ENCODE data around the gene LEAP2.

LEAP2 gene

DNA sequence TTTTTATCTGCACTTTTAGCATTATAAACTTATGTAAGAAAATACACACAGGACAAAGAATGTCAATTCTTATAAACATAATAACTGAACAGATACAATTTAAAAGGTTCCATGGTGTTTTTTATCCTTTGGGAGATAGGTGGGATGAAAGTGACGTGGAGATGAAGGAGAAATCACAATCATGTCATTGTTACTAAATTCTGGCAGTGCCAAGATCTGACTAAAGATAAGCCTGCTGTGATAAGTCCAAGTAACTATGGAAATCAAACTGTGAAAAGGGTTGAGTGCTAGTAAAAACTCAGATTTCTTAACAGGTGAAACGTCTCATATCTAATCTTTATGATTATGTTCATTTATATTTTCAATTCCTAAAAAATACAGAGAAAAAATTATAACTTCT lies 11.1 kb downstream of the LEAP2 start:
- Histone ChIP-seq H3K27me3 (ENCODE audit: control insufficient read depth in 3 of 3, insufficient read depth in 3 of 3, low read depth in 1 of 3, low read length in 3 of 3) (no peaks in the 10 kb centered on the region), H3K4me1 (ENCODE audit: control insufficient read depth in 2 of 2, insufficient read depth in 1 of 2, low read depth in 1 of 2, low read length in 2 of 2) (no peaks in the 10 kb centered on the region), H3K9ac (ENCODE audit: low read depth, low read length, poor library complexity) (no peak overlapping the region), H3K9me3 (replicated peaks in 1 of 2; ENCODE audit: control insufficient read depth in 2 of 2, insufficient read depth in 1 of 2, low read depth in 1 of 2, low read length in 2 of 2) (no peaks in the 10 kb centered on the region), H3K79me1 (ENCODE audit: low read depth, low read length) (no peaks in the 10 kb centered on the region), H3K23ac (ENCODE audit: low read depth, low read length, poor library complexity) (no peak overlapping the region), H3K36me3 (replicated peaks in 1 of 2; ENCODE audit: control insufficient read depth in 2 of 2, insufficient read depth in 2 of 2, low read length in 2 of 2) (peaks cover 18 to 96% of the 10 kb centered on the region in 2 donors), H3K14ac (ENCODE audit: low read length) (no peak overlapping the region), H4K91ac (ENCODE audit: low read depth, low read length, poor library complexity) (no peak overlapping the region), H2BK15ac (ENCODE audit: low read length) (no peak overlapping the region), H4K8ac (ENCODE audit: low read depth, low read length) (no peak overlapping the region), H3K4me2 (ENCODE audit: insufficient read depth, low read length, poor library complexity, severe bottlenecking) (no peak overlapping the region), H3K27ac (replicated peaks; ENCODE audit: low read length) (no peak overlapping the region), H3K4ac (ENCODE audit: low read length) (no peak overlapping the region), H2AK5ac (ENCODE audit: low read depth, low read length) (no peak overlapping the region), H3K4me3 (ENCODE audit: low read length in 2 of 2) (no peak overlapping the region), H2AFZ (ENCODE audit: low read length) (no peak overlapping the region), H2BK5ac (ENCODE audit: low read length) (no peak overlapping the region), H2BK120ac (ENCODE audit: low read depth, low read length) (no peak overlapping the region), H3K18ac (ENCODE audit: low read length) (no peak overlapping the region), H2BK12ac (ENCODE audit: low read length) (no peak overlapping the region)
- no CpG with 5 or more reads among the region's 2 CpGs for WGBS, 2 donors (ENCODE audit: extremely low coverage in 2 of 2, insufficient read length in 2 of 2, insufficient replicate concordance in 1 of 2)
- DNase-seq (ENCODE audit: low spot score), result no peak

DNA sequence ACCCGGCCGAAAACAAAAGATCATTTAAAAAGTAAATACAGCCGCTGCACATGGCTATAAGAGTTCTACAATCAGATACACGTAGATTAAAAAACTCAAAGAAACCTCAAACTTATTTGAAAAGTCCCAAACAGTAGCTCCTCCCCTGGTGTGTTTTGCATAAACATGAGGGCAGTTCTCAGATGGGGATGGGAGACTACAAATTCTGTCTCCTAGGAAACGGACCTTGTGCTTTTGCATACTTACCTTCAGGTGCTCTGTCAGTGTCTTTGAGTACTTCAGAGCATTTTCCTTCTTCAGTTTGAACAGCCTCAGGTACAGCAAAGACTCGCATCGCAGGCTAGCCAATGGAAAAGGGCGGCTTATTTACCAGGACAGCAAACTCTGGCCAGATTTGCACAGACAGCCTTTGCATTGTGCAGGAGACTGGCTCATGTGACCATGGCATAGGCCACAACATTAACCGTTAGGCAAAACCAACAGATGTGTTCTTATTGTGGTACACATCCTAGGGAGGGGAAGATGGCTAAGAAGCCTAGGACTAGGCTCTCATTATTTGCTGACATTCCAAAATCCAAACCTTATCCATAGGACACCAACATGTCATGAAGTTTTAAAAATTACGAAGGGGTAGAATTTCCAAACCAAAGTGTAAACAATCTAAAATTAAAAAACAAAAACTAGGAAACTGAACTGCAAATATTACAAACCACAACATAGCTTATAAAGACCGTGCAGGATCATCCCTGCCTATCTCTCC lies 12.8 kb downstream of the LEAP2 start:
- Histone ChIP-seq H2BK12ac (ENCODE audit: low read length) (no peak overlapping the region), H3K4me3 (ENCODE audit: low read length in 2 of 2) (no peak overlapping the region), H3K14ac (ENCODE audit: low read length) (no peak overlapping the region), H2AK5ac (ENCODE audit: low read depth, low read length) (no peak overlapping the region), H2AFZ (ENCODE audit: low read length) (no peak overlapping the region), H3K9me3 (replicated peaks in 1 of 2; ENCODE audit: control insufficient read depth in 2 of 2, insufficient read depth in 1 of 2, low read depth in 1 of 2, low read length in 2 of 2) (no peaks in the 10 kb centered on the region), H4K91ac (ENCODE audit: low read depth, low read length, poor library complexity) (no peak overlapping the region), H2BK15ac (ENCODE audit: low read length) (no peak overlapping the region), H3K4me2 (ENCODE audit: insufficient read depth, low read length, poor library complexity, severe bottlenecking) (no peak overlapping the region), H2BK5ac (ENCODE audit: low read length) (no peak overlapping the region), H2BK120ac (ENCODE audit: low read depth, low read length) (no peak overlapping the region), H3K4me1 (ENCODE audit: control insufficient read depth in 2 of 2, insufficient read depth in 1 of 2, low read depth in 1 of 2, low read length in 2 of 2) (no peaks in the 10 kb centered on the region), H3K27ac (replicated peaks; ENCODE audit: low read length) (no peak overlapping the region), H3K36me3 (replicated peaks in 1 of 2; ENCODE audit: control insufficient read depth in 2 of 2, insufficient read depth in 2 of 2, low read length in 2 of 2) (peaks cover 17 to 95% of the 10 kb centered on the region in 2 donors), H3K27me3 (ENCODE audit: control insufficient read depth in 3 of 3, insufficient read depth in 3 of 3, low read depth in 1 of 3, low read length in 3 of 3) (no peaks in the 10 kb centered on the region), H3K23ac (ENCODE audit: low read depth, low read length, poor library complexity) (no peak overlapping the region), H3K9ac (ENCODE audit: low read depth, low read length, poor library complexity) (no peak overlapping the region), H3K79me1 (ENCODE audit: low read depth, low read length) (no peaks in the 10 kb centered on the region), H3K4ac (ENCODE audit: low read length) (no peak overlapping the region), H3K18ac (ENCODE audit: low read length) (no peak overlapping the region), H4K8ac (ENCODE audit: low read depth, low read length) (no peak overlapping the region)
- DNase-seq (ENCODE audit: low spot score), result no peak
- WGBS, 2 donors (ENCODE audit: extremely low coverage in 2 of 2, insufficient read length in 2 of 2, insufficient replicate concordance in 1 of 2), result no CpG with 5 or more reads among the region's 11 CpGs

DNA sequence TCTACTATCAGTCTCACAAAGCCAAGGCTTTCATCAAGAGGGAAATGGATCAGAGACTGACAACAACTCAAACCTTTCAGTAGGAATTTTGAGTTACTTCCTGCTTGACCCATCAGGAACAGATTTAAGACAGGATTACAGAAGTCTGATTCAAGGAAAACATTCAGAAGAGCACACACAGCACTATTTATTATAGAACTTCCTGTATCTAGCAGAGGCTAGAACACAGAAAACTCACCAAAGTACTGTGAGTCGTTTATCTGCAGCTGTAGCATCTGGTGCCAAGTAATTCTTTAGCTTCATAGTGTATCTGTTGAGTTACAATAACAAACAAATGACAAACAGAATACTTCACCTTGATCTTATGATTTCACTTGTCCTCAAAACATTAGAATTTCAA lies 13.8 kb downstream of the LEAP2 start:
- H3K18ac ChIP-seq (ENCODE audit: low read length), result no peak overlapping the region
- H2BK12ac ChIP-seq (ENCODE audit: low read length), result no peak overlapping the region
- H2BK5ac ChIP-seq (ENCODE audit: low read length), result no peak overlapping the region
- no peak overlapping the region for H2AK5ac ChIP-seq (ENCODE audit: low read depth, low read length)
- no peak overlapping the region for H2BK120ac ChIP-seq (ENCODE audit: low read depth, low read length)
- DNase-seq (ENCODE audit: low spot score), result no peak
- no peak overlapping the region for H3K27ac ChIP-seq (replicated peaks; ENCODE audit: low read length)
- H3K9me3 ChIP-seq (replicated peaks in 1 of 2; ENCODE audit: control insufficient read depth in 2 of 2, insufficient read depth in 1 of 2, low read depth in 1 of 2, low read length in 2 of 2), result no peaks in the 10 kb centered on the region
- H3K4me2 ChIP-seq (ENCODE audit: insufficient read depth, low read length, poor library complexity, severe bottlenecking), result no peak overlapping the region
- peaks cover 17 to 95% of the 10 kb centered on the region in 2 donors for H3K36me3 ChIP-seq (replicated peaks in 1 of 2; ENCODE audit: control insufficient read depth in 2 of 2, insufficient read depth in 2 of 2, low read length in 2 of 2)
- no peaks in the 10 kb centered on the region for H3K27me3 ChIP-seq (ENCODE audit: control insufficient read depth in 3 of 3, insufficient read depth in 3 of 3, low read depth in 1 of 3, low read length in 3 of 3)
- H3K9ac ChIP-seq (ENCODE audit: low read depth, low read length, poor library complexity), result no peak overlapping the region
- H2BK15ac ChIP-seq (ENCODE audit: low read length), result no peak overlapping the region
- H3K4me3 ChIP-seq (ENCODE audit: low read length in 2 of 2), result no peak overlapping the region
- no peak overlapping the region for H3K14ac ChIP-seq (ENCODE audit: low read length)
- H3K23ac ChIP-seq (ENCODE audit: low read depth, low read length, poor library complexity), result no peak overlapping the region
- H2AFZ ChIP-seq (ENCODE audit: low read length), result no peak overlapping the region
- H4K91ac ChIP-seq (ENCODE audit: low read depth, low read length, poor library complexity), result no peak overlapping the region
- no CpG with 5 or more reads among the region's 1 CpG for WGBS, 2 donors (ENCODE audit: extremely low coverage in 2 of 2, insufficient read length in 2 of 2, insufficient replicate concordance in 1 of 2)
- H3K79me1 ChIP-seq (ENCODE audit: low read depth, low read length), result no peaks in the 10 kb centered on the region
- no peak overlapping the region for H3K4ac ChIP-seq (ENCODE audit: low read length)
- H4K8ac ChIP-seq (ENCODE audit: low read depth, low read length), result no peak overlapping the region
- H3K4me1 ChIP-seq (ENCODE audit: control insufficient read depth in 2 of 2, insufficient read depth in 1 of 2, low read depth in 1 of 2, low read length in 2 of 2), result no peaks in the 10 kb centered on the region

DNA sequence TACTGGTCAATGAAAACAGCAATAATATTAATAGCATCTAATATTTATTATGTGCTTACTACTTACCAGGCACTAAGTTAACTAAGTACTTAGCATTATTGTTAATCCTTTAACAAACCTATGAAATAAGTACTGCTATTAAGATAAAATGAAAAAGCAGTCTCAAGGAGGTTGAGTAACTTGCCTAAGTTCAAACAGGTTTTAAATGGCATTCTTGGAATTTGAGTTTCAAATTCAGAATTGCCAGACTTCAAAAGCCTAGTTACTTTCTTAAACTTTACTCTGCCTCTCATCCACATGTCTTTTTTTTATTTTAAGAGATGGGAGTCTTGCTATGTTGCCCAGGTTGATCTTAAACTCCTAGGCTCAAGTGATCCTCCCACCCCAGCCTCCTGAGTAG lies 16.0 kb downstream of the LEAP2 start:
- Histone ChIP-seq H2BK5ac (ENCODE audit: low read length) (no peak overlapping the region), H4K91ac (ENCODE audit: low read depth, low read length, poor library complexity) (no peak overlapping the region), H2BK15ac (ENCODE audit: low read length) (no peak overlapping the region), H3K4me3 (ENCODE audit: low read length in 2 of 2) (no peak overlapping the region), H2AFZ (ENCODE audit: low read length) (no peak overlapping the region), H2AK5ac (ENCODE audit: low read depth, low read length) (no peak overlapping the region), H2BK12ac (ENCODE audit: low read length) (no peak overlapping the region), H3K9ac (ENCODE audit: low read depth, low read length, poor library complexity) (no peak overlapping the region), H3K27me3 (ENCODE audit: control insufficient read depth in 3 of 3, insufficient read depth in 3 of 3, low read depth in 1 of 3, low read length in 3 of 3) (no peaks in the 10 kb centered on the region), H3K27ac (replicated peaks; ENCODE audit: low read length) (no peak overlapping the region), H3K4me1 (ENCODE audit: control insufficient read depth in 2 of 2, insufficient read depth in 1 of 2, low read depth in 1 of 2, low read length in 2 of 2) (no peaks in the 10 kb centered on the region), H3K79me1 (ENCODE audit: low read depth, low read length) (no peaks in the 10 kb centered on the region), H2BK120ac (ENCODE audit: low read depth, low read length) (no peak overlapping the region), H3K9me3 (replicated peaks in 1 of 2; ENCODE audit: control insufficient read depth in 2 of 2, insufficient read depth in 1 of 2, low read depth in 1 of 2, low read length in 2 of 2) (no peaks in the 10 kb centered on the region), H3K36me3 (replicated peaks in 1 of 2; ENCODE audit: control insufficient read depth in 2 of 2, insufficient read depth in 2 of 2, low read length in 2 of 2) (peaks cover 18 to 95% of the 10 kb centered on the region in 2 donors), H4K8ac (ENCODE audit: low read depth, low read length) (no peak overlapping the region), H3K4ac (ENCODE audit: low read length) (no peak overlapping the region), H3K23ac (ENCODE audit: low read depth, low read length, poor library complexity) (no peak overlapping the region), H3K18ac (ENCODE audit: low read length) (no peak overlapping the region), H3K4me2 (ENCODE audit: insufficient read depth, low read length, poor library complexity, severe bottlenecking) (no peak overlapping the region), H3K14ac (ENCODE audit: low read length) (no peak overlapping the region)
- DNase-seq (ENCODE audit: low spot score), result no peak
